ENCODE measurements around the gene PRELP. TPM values are rescaled to one million over a fixed set of nuclear protein-coding genes. Genes with fewer than 3 reads are reported as not detected.

PRELP gene
- total RNA-seq, 1 experiment from 2014 or later = not detected

GRCh38 chr1:203500279-203500678 lies 24.7 kb downstream of the PRELP start:
- H3K9me3 Mint-ChIP-seq (ENCODE audit: unreplicated experiment) = no peaks in the 10 kb centered on the region
- no peak for DNase-seq
- Histone ChIP-seq H3K4me3 (ENCODE audit: low read depth, low read length) (no peak overlapping the region), H3K4me1 (peaks cover 6% of the 10 kb centered on the region; the same call in 1 of the 2 replicates), H3K27me3 (replicated peaks; ENCODE audit: control insufficient read depth, insufficient read depth, low read length) (no peaks in the 10 kb centered on the region), H3K36me3 (ENCODE audit: control insufficient read depth, insufficient read depth, low read length) (no peaks in the 10 kb centered on the region), H3K9me3 (no peaks in the 10 kb centered on the region)
- POLR2A ChIA-PET = no interaction called here
- CTCF ChIA-PET = no interaction called here
- intact Hi-C loops (cut with micrococcal nuclease; ENCODE audit: unreplicated experiment) = loop anchor here (5.0 to 10.0 kb wide), 2 partner anchors 95 to 127 kb away; partner anchors contain the start of gene ATP2B4
- H3K27me3 Mint-ChIP-seq (ENCODE audit: insufficient read depth, unreplicated experiment) = peaks cover 9% of the 10 kb centered on the region
- no peak overlapping the region for H3K27ac Mint-ChIP-seq (ENCODE audit: unreplicated experiment)
- H3K4me1 Mint-ChIP-seq (ENCODE audit: low read depth, unreplicated experiment) = no peaks in the 10 kb centered on the region
- no peak for TF ChIP-seq CTCF (IDR thresholded peaks at IDR 0.05; ENCODE audit: insufficient read depth in 1 of 2, low read depth in 1 of 2, low read length in 1 of 2, severe bottlenecking in 1 of 2, unreplicated experiment in 1 of 2)
- H3K36me3 Mint-ChIP-seq (ENCODE audit: insufficient read depth, unreplicated experiment) = no peaks in the 10 kb centered on the region
- H3K4me3 Mint-ChIP-seq (ENCODE audit: unreplicated experiment) = no peak overlapping the region
- no TSS peak for BruUV-seq (replicated peaks)

DNA sequence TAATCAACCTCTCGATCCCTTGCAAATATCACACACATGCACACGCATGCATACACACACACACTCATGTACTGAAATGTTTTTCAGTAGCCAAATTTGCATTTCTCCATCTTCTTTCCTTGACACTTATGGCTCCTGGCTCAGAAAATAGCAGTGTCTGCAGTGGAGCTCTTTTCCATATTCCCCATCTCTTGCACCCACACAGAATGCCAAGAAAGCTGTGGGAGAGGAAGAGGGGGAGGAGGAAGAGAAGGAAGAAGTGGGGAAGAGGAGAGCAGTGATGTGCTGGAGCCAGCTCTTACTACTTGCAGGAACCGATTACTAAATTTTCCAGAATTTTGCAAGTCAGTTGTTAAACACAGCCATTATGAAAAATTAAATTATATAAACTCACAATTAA lies 28.2 kb downstream of the PRELP start:
- POLR2A ChIA-PET = interaction anchor here (0.6 kb wide), 1 partner anchor 67 kb away, joined by 10 read pairs; no protein-coding TSS in a partner anchor
- intact Hi-C loops (cut with micrococcal nuclease; ENCODE audit: unreplicated experiment) = loop anchor here (1.0 to 10.0 kb wide), 3 partner anchors 91 to 198 kb away; partner anchors contain the start of gene ATP2B4
- H3K27me3 Mint-ChIP-seq (ENCODE audit: insufficient read depth, unreplicated experiment) = peaks cover 9% of the 10 kb centered on the region

More for the DNA sequence above, 28.2 kb downstream of the PRELP start:
- no peak for TF ChIP-seq CTCF (IDR thresholded peaks at IDR 0.05; ENCODE audit: insufficient read depth in 1 of 2, low read depth in 1 of 2, low read length in 1 of 2, severe bottlenecking in 1 of 2, unreplicated experiment in 1 of 2)
- BruUV-seq (replicated peaks) = no TSS peak
- CTCF ChIA-PET = interaction anchor here (0.5 to 1.9 kb wide), 14 partner anchors 9 to 201 kb away, joined by 3 to 35 read pairs (median 4); partner anchors contain the start of genes ATP2B4 and FMOD
- Histone ChIP-seq H3K4me1 (peaks cover 9% of the 10 kb centered on the region; the same call in 1 of the 2 replicates), H3K9me3 (no peaks in the 10 kb centered on the region), H3K4me3 (ENCODE audit: low read depth, low read length) (no peak overlapping the region), H3K36me3 (ENCODE audit: control insufficient read depth, insufficient read depth, low read length) (no peaks in the 10 kb centered on the region), H3K27me3 (replicated peaks; ENCODE audit: control insufficient read depth, insufficient read depth, low read length) (no peaks in the 10 kb centered on the region)
- H3K4me3 Mint-ChIP-seq (ENCODE audit: unreplicated experiment) = no peak overlapping the region
- peaks cover 6% of the 10 kb centered on the region for H3K4me1 Mint-ChIP-seq (ENCODE audit: low read depth, unreplicated experiment)
- DNase-seq = no peak
- no peak overlapping the region for H3K27ac Mint-ChIP-seq (ENCODE audit: unreplicated experiment)
- no peaks in the 10 kb centered on the region for H3K9me3 Mint-ChIP-seq (ENCODE audit: unreplicated experiment)
- H3K36me3 Mint-ChIP-seq (ENCODE audit: insufficient read depth, unreplicated experiment) = no peaks in the 10 kb centered on the region
